Common myeloid progenitor, CD34-positive (primary cell): Measurements from ENCODE around the gene SLC34A3.
"Not testable (repeated sequence)": the region's sequence is repeated elsewhere in the genome, so short reads cannot be mapped to it uniquely, and the experiment has no call there.

Experiments used
- CTCF ChIA-PET: fragments of 350-600 bp; sonication (Branson Sonifier 250); formaldehyde crosslinking; loops from one replicate; lab custom pipeline; 2021; ENCODE audit warnings: antibody characterized with exemption; lab: Charles Lee
- POLR2A ChIA-PET: fragments of 350-600 bp; sonication (Branson Sonifier 250); formaldehyde crosslinking; loops from one replicate; lab custom pipeline; 2021; ENCODE audit warnings: antibody characterized with exemption; lab: Charles Lee
- DNase-seq, 3 donors: peaks; one replicate each; pipeline versions ENCODE4 v3.0.0 to v3.0.0-alpha.2; 2013
- H3K27ac ChIP-seq, 2 experiments: 1 replicate in 1 of 2; 2 replicates in 1 of 2; pipeline ENCODE4 v1.7.0; 2013; ENCODE audit warnings: inconsistent platforms in 2 of 2, low read length in 2 of 2, mild to moderate bottlenecking in 2 of 2, low read depth in 1 of 2, moderate library complexity in 1 of 2; ENCODE audit not compliant: severe bottlenecking in 2 of 2, insufficient read depth in 1 of 2, poor library complexity in 1 of 2
- H3K27me3 ChIP-seq, 5 experiments: replicated peaks in 2 of 5; 1 replicate in 3 of 5; 2 replicates in 2 of 5; pipeline versions ENCODE4 v1.6.1 to v1.7.0; 2013; ENCODE audit warnings: low read length in 4 of 5, mild to moderate bottlenecking in 2 of 5, moderate library complexity in 2 of 5, inconsistent platforms in 1 of 5; ENCODE audit not compliant: insufficient read depth in 5 of 5, control insufficient read depth in 4 of 5
- H3K36me3 ChIP-seq, 4 experiments: 1 replicate in 2 of 4; 2 replicates in 2 of 4; pipeline versions ENCODE4 v1.6.1 to v1.7.0; 2013; ENCODE audit warnings: low read length in 3 of 4, control low read depth in 1 of 4, mild to moderate bottlenecking in 1 of 4; ENCODE audit not compliant: control insufficient read depth in 4 of 4, insufficient read depth in 4 of 4
- H3K4me1 ChIP-seq, 4 experiments: 1 replicate in 3 of 4; 2 replicates in 1 of 4; pipeline versions ENCODE4 v1.6.1 to v1.7.1; 2013; ENCODE audit warnings: low read length in 3 of 4, mild to moderate bottlenecking in 3 of 4, control low read depth in 1 of 4, inconsistent platforms in 1 of 4, moderate library complexity in 1 of 4; ENCODE audit not compliant: control insufficient read depth in 4 of 4, insufficient read depth in 4 of 4; ENCODE audit errors: control extremely low read depth in 1 of 4
- H3K4me3 ChIP-seq, 7 experiments: 1 replicate in 4 of 7; 2 replicates in 3 of 7; pipeline versions ENCODE4 v1.5.1 to v1.7.0; 2013; ENCODE audit warnings: mild to moderate bottlenecking in 7 of 7, low read length in 6 of 7, moderate library complexity in 6 of 7, inconsistent platforms in 2 of 7, low read depth in 2 of 7, control low read depth in 1 of 7; ENCODE audit not compliant: insufficient read depth in 4 of 7, control insufficient read depth in 1 of 7; ENCODE audit errors: extremely low read depth in 1 of 7
- H3K9me3 ChIP-seq, 5 experiments: 1 replicate in 4 of 5; 2 replicates in 1 of 5; pipeline versions ENCODE4 v1.6.1 to v1.7.1; 2013; ENCODE audit warnings: low read length in 4 of 5, mild to moderate bottlenecking in 2 of 5, inconsistent platforms in 1 of 5, low read depth in 1 of 5, moderate library complexity in 1 of 5; ENCODE audit not compliant: control insufficient read depth in 4 of 5, insufficient read depth in 2 of 5; ENCODE audit errors: control extremely low read depth in 1 of 5
- WGBS: methylation state at CpG from one replicate; pipeline ENCODE4 v1.1.5; 2013; ENCODE audit not compliant: insufficient coverage; 5-methylcytosine and 5-hydroxymethylcytosine counted together

The SLC34A3 gene

DNA sequence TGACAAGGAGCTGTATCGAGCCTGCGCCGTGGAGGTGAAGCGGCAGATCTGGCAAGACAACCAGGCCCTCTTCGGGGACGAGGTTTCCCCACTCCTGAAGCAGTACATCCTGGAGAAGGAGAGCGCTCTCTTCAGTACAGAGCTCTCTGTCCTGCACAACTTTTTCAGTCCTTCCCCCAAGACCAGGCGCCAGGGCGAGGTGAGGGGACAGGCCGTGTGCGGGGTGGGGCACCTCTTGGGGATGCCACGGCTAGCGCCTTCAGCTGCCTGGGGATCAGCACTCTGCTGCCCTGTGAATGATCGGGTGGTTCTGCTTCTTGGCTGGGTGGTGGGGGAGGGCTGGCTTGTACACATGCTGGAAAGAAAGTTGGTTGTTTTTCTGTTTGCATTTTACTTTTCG, 26.2 kb downstream of the SLC34A3 start:
- Histone ChIP-seq H3K9me3 (no peaks in the 10 kb centered on the region), H3K27me3 (no peaks in the 10 kb centered on the region), H3K4me3 (peak overlapping the region in 2 of 7 experiments; percentile 16 to 90), H3K4me1 (peaks cover 0 to 27% (median 25%) of the 10 kb centered on the region in 4 experiments), H3K27ac (no peak overlapping the region), H3K36me3 (peaks cover 3 to 20% (median 14%) of the 10 kb centered on the region in 4 experiments)
- POLR2A ChIA-PET: interaction anchor here (0.9 kb wide), 1 partner anchor 16 kb away, joined by 4 read pairs; the partner anchor contains the start of gene TUBB4B
- WGBS: 93% methylated on average over 7 of the region's 15 CpGs
- no peak for DNase-seq
- CTCF ChIA-PET: interaction anchor here (0.8 to 3.1 kb wide), 6 partner anchors 10 to 29 kb away, joined by 3 to 12 read pairs (median 4); partner anchors contain the start of gene RNF224

DNA sequence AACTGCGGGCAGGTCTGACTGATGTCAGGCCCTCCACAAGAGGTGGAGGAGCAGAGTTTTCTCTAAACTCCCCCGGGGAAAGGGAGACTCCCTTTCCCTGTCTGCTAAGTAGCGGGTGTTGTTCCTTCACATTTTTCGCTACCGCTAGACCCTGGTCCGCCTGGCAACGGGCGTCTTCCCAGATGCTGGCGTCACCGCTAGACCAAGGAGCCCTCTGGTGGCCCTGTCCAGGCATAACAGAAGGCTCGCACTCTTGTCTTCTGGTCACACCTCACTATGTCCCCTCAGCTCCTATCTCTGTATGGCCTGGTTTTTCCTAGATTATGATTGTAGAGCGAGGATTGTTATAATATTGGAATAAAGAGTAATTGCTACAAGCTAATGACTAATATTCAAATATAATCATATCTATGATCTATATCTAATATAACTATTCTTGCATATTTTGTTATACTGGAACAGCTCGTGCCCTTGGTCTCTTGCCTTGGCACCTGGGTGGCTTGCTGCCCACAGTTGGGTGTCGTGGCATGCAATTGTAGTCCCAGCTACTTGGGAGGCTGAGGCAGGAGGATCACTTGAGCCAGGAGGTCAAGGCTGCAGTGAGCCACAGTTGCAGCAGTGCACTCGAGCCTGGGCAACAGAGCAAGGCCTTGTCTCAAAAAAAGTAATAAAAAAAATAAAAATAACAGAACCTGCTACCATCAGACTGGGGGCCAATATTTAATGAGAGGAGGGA, 31.6 kb downstream of the SLC34A3 start:
- ChIA-PET CTCF (interaction anchor here (0.6 to 2.5 kb wide), 6 partner anchors 9 to 74 kb away, joined by 3 to 11 read pairs (median 3); partner anchors contain the start of genes ANAPC2, SSNA1, TOR4A and TUBB4B), POLR2A (interaction anchor here (1.6 kb wide), 1 partner anchor 22 kb away, joined by 7 read pairs; the partner anchor contains the start of gene TUBB4B)
- not testable (repeated sequence) for H3K27me3 ChIP-seq, H3K9me3 ChIP-seq, DNase-seq, H3K4me1 ChIP-seq, H3K4me3 ChIP-seq, H3K27ac ChIP-seq
- 90% methylated on average over 3 of the region's 15 CpGs for WGBS
- peaks cover 6 to 50% (median 38%) of the 10 kb centered on the region in 4 experiments for H3K36me3 ChIP-seq

DNA sequence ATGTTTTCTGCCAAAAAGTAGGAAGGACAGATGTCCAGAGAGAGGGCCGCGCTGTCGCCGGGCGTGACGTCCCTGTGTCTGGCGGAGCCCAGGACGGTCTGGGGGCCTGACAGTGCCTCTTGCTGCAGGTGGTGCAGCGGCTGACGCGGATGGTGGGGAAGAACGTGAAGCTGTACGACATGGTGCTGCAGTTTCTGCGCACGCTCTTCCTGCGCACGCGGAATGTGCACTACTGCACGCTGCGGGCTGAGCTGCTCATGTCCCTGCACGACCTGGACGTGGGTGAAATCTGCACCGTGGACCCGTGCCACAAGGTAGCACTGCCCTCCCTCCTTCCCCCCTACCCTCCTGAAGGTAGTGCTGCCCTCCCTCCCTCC, 32.2 kb downstream of the SLC34A3 start:
- ChIA-PET POLR2A (no interaction called here), CTCF (interaction anchor here (0.6 to 2.5 kb wide), 4 partner anchors 9 to 74 kb away, joined by 3 to 10 read pairs (median 3); partner anchors contain the start of genes ANAPC2, SSNA1, TOR4A and TUBB4B)
- Histone ChIP-seq H3K27me3 (no peaks in the 10 kb centered on the region), H3K36me3 (peaks cover 6 to 51% (median 38%) of the 10 kb centered on the region in 4 experiments), H3K4me3 (no peak overlapping the region), H3K4me1 (peaks cover 0 to 8% (median 4%) of the 10 kb centered on the region in 4 experiments), H3K27ac (no peak overlapping the region), H3K9me3 (no peaks in the 10 kb centered on the region)
- 94% methylated on average over 24 of the region's 24 CpGs for WGBS
- DNase-seq: no peak

- H3K36me3 ChIP-seq: peaks cover 6 to 48% (median 36%) of the 10 kb centered on the region in 4 experiments
- H3K4me3 ChIP-seq: no peak overlapping the region
- DNase-seq: no peak
- H3K27ac ChIP-seq: no peak overlapping the region
- no peaks in the 10 kb centered on the region for H3K9me3 ChIP-seq
- peaks cover 0 to 14% (median 10%) of the 10 kb centered on the region in 4 experiments for H3K4me1 ChIP-seq
- POLR2A ChIA-PET: no interaction called here
- WGBS: 93% methylated on average over 8 of the region's 10 CpGs
- CTCF ChIA-PET: interaction anchor here (1.1 to 1.4 kb wide), 3 partner anchors 10 to 23 kb away, joined by 3 read pairs; partner anchors contain the start of genes TOR4A and TUBB4B
- H3K27me3 ChIP-seq: no peaks in the 10 kb centered on the region
These were observed 32.8 kb downstream of the SLC34A3 start for GRCh38 chr9:137263506-137263905.

DNA sequence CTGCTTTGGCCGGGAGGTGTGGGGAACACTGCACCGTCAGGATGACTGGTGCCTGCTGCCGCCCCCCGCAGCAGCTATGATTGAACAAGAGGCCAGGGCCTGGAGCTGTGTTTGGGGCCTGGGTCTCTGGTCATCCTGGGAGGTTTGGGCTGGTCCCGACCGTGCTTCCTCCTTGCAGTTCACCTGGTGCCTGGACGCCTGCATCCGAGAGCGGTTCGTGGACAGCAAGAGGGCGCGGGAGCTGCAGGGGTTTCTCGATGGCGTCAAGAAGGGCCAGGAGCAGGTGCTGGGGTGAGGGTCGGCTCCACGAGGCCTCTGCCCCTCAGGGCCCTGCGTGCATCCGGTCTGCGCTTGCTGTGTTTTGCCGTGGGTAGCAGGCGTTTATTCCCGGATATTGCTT, 33.4 kb downstream of the SLC34A3 start:
- Histone ChIP-seq H3K9me3 (no peaks in the 10 kb centered on the region), H3K4me1 (peaks cover 0 to 19% (median 15%) of the 10 kb centered on the region in 4 experiments), H3K27me3 (no peaks in the 10 kb centered on the region), H3K4me3 (no peak overlapping the region), H3K27ac (no peak overlapping the region), H3K36me3 (peaks cover 7 to 50% (median 37%) of the 10 kb centered on the region in 4 experiments)
- WGBS: 99% methylated on average over 19 of the region's 22 CpGs
- POLR2A ChIA-PET: no interaction called here
- CTCF ChIA-PET: interaction anchor here (1.4 kb wide), 2 partner anchors 10 to 13 kb away, joined by 3 read pairs; partner anchors contain the start of gene TOR4A
- no peak for DNase-seq

- ChIA-PET POLR2A (no interaction called here), CTCF (interaction anchor here (1.4 to 2.8 kb wide), 2 partner anchors 9 to 11 kb away, joined by 3 to 12 read pairs; partner anchors contain the start of gene NELFB)
- H3K9me3 ChIP-seq: no peaks in the 10 kb centered on the region
- H3K27me3 ChIP-seq: no peaks in the 10 kb centered on the region
- WGBS: 95% methylated on average over 23 of the region's 29 CpGs
- peaks cover 5 to 56% (median 43%) of the 10 kb centered on the region in 4 experiments for H3K36me3 ChIP-seq
- no peak overlapping the region for H3K27ac ChIP-seq
- peaks cover 0 to 25% (median 18%) of the 10 kb centered on the region in 4 experiments for H3K4me1 ChIP-seq
- no peak overlapping the region for H3K4me3 ChIP-seq
- DNase-seq: no peak
These were observed 34.9 kb downstream of the SLC34A3 start for GRCh38 chr9:137265496-137266161.
